ENCODE results near the gene SPAG6.

Gene SPAG6

DNA sequence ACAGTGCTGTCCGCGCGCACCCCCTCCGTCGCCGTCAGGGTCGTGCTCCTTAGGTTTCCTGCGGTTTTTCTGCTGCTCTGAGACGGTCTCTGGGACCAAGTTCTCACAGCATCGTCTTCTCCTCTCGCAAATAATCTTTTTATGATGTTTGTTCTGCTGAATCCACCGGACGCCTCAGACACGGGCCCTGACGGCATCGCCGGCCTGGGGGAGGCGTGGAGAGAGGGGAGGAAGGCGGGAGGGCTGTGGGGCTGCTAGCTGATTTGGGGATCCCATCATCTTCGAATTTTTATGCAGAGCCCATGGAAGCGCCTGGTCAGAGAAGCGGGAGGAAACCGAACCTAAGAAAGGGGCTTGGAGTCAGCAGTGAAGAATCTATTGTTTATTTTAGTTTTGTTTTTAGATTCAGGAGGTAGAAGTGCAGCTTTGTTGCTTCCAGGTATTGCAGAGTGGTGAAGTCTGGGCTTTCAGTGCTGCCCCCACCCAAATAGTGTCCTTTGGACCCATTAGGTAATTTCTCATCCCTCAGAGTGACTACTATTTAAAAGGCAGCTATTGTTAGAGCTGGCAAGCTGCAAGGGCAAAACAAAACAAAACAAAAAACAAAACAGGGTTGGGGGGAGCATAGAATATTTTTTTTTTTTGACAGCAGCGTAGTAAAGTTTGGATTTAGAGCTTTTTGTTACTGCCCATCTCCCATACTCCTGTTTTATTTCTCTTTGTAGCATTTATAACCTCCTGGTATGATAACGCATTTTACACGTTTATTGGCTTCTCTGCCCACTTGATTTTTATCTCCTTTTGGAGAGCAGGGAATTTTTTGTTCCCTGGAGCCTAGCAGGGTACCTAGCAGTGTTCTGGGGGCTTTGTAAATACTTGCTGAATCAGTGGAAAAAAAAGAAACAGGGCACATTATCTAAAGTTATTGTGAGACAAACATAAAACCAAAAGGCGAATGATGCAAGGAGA, 92.6 kb downstream of the SPAG6 start:
- peak; percentile 38 for DNase-seq

DNA sequence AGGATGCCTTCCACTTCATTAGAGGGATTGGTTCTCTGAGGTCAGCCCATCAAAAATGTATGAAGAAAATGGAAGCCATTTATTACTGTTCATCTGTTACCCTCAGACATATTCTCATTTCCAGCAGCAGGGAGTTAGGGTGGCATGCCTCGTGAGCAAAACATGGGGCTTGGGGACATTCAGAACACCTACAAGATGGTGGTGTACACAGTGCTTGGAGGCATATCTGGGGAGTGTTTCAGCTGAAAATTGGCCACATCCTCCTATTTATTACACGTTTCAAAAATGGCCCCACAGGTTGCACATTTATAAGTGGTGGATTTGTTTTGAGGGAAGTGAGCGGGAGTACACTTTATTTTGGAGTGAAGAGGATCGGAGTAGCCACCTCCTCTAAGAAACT, 93.4 kb downstream of the SPAG6 start:
- no peak for DNase-seq

DNA sequence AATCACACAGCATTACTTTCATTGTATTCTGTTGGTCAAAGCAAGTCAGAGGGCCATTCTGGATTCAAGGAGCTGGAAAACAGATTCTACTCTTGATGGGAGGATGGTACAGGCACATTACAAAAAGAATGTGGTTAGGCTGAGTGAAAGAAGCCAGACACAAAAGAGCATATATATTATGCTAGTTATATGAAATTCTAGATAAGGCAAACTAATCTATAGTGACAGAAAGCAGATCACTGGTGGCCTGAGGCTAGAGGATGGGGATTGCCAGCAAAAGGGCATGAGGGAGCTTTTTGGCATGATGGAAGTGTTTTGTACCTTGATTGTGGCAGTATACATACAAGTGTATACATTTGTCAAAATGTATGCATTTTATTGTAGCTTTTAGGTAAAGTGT, 96.8 kb downstream of the SPAG6 start:
- no peak for DNase-seq

DNA sequence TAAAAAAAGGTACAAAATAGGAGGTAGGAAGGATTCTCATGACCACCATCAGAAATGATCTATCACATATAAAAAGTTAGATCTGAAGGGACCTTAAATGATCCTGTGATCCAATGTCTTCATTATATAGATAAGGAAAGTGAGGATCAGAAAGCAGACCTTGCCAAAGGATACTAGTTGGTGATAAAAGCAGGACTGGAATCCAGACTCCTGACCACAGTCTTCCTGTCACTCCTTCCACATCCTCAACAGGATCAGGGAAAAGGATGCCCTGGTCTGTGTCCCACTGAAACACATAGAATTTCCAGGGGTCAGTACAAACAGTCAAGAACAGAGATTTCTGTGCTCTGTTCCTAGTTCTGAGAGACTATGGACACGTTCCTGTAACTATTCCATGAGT, 97.2 kb downstream of the SPAG6 start:
- no peak for DNase-seq

DNA sequence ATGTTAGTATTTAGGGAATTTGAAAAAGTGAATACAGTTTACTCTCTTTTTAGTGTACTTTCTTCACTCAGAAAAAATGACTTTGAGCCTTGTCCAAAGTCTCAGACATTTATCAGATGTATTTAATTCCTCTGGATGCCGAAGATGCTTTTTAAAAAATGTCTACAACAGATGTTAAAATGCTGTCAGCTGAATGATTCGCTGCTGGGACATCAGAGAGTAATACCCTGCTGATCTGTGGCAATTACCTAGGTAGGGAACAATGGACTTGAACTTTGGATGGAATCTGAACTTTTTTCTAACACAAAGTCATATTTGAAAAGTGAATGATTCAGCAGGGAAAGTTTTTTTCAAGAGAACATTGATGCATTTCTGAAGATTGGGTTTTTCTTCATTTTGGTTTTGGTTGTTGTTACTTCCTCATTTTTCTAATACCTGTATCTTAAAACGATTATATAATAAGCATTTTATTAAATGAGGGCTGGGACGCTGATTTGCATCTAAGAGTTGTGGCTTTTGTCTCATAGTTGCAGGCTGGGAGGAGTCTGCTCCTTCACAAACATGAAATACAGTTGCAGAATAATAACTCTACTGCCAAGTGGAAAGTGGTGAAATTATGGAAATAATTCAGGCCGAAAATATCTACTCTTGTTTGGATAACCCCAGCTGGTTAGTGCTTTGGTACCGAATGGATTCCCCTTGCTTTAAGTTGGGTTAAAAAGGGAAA, 98.0 kb downstream of the SPAG6 start:
- DNase-seq: peak; percentile 47

DNA sequence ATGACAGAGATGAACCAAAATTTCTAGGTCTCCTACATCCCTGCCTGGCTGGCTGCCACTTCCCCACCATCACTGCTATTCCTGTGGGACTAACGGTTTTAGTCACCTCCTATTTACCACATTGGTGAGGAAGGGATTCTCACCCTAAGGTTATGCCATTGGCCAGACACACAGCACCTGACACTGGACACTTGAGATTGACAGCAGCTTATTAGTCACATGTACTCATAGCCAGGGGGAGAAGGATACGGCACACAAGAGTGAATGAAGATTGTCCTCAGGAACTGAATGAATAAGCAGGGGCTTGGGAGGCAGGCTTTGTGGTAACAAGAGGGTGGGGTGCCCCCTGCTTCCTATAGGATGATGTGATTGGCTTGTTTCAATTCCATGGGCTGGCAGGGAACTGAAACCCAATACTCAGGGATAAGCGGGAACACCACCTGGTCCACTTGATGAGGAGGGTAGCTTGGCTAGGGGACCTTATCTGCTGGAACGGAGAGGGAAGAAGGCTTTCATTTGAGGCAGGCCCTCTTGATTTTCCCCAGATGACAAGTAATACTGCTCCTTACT, 99.0 kb downstream of the SPAG6 start:
- no peak for DNase-seq

DNA sequence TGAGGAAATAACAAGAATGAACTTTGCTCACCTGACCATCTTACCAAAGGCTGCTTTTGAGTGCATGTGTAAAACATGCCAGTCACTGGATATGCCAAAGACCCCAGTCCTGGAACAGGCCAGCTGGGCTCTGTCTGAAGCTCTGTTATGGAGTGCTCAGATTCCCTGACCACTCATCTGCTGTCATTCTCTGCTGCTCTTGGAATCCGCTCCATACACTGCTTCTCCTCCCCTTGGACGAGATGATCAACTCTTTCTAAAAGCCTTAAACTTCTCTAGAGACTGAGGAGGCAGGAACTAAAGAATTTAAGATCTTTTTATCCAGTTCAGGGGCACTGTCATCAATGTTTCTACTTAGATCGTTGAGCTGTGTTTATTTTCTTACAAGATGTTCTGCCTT, 100.2 kb downstream of the SPAG6 start:
- DNase-seq: no peak

DNA sequence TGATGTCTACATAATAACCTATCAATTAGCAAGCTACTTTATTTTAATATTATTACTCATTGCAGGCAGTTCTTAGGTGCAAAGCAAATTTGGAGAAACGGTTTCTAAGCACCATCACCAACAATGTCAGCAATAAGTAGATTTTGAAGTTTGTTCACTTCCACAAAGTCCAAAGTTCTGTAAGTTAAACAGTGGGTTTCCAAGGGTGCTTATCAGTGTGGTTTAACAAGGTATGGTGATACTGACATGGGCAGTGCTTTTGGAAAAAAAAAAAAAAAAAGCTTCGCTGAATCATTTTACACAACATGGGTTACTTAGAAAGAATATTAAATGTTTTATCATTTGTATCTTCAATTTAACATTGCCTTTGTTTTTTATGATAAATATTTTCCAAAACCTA, 101.8 kb downstream of the SPAG6 start:
- no peak for DNase-seq

DNA sequence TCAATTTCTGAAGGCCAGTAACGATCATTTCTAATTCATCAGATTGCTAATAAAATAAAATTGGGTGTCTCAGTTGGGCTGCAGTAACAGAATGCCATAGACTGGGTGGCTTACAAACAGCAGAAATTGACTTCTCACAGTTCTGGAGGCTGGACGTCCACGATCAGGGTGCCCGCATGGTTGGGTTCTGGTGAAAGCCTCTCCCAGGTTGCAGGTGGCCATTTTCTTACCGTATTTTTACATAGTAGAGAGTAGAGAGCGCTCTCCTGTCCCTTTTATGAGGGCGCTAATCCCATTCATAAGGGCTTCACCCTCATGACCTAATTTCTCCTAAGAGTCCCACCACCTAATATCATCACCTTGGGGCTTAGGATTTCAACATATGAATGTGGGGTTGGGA, 106.0 kb downstream of the SPAG6 start:
- no peak for DNase-seq

DNA sequence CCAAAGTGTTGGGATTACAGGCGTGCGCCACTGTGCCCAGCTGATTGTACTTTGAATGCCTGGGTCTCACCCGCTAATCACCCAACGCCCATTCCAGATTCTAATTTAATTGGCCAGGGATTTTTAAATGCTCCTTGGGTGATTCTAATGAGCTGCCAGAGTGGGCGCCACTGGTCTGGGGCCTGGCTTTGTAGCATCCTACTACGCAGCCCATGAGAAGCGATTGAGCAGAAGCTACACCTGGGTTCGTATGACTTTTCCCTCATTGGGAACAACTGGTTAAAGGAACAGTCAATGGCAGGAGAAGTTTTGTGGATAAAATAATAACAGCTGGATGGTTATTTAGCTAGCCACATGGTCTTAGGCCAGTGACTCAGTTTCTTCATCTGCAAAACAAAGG, 108.0 kb downstream of the SPAG6 start:
- no peak for DNase-seq

DNA sequence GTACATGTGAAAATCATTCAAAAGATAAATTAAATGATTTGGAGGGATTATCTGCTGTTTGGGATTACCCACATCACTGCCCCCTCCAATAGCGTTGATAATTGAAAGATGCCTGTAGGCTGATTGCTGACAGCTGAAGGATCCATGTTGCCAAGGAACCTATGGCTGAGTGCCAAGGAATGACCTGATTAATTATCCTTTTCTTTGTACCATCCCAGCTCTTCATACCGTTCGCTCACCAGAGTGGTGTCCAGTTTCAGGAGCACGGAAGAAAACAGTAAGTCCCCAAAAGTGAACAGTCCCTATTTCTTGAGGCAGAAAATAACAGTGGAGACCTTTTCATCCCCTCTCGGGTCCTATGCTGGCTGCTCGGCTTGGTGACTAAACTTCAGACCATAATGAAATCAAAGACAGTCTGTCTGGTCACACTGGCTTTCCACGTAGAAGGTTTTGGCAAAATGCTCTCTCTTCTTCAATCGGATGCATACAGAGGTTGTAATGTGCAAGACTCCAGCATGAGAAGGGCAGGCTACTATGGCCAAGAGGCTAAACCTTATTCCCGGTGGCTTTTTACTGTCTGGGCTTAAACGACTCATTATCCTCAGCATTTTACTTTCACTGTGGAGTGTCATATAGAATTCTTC, 108.8 kb downstream of the SPAG6 start:
- no peak for DNase-seq

DNA sequence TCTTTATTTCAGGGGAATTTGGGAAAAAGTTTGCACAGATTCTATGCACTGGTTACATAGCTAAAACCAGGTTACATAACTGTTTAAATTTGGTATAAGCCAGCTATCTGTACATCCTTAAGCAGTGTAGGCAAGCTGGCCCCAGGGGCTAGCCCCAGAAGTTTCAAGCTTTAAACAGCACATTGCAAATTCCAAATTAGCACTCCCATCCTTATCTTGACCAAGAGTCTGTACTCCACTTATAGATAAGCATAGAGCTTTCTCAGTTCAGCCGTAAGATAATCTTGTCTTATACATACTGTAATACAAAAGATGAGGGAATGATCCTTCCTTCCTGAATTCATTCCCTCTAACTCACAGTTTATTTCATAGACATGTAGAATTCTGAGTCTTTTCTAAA, 109.3 kb downstream of the SPAG6 start:
- DNase-seq: no peak

DNA sequence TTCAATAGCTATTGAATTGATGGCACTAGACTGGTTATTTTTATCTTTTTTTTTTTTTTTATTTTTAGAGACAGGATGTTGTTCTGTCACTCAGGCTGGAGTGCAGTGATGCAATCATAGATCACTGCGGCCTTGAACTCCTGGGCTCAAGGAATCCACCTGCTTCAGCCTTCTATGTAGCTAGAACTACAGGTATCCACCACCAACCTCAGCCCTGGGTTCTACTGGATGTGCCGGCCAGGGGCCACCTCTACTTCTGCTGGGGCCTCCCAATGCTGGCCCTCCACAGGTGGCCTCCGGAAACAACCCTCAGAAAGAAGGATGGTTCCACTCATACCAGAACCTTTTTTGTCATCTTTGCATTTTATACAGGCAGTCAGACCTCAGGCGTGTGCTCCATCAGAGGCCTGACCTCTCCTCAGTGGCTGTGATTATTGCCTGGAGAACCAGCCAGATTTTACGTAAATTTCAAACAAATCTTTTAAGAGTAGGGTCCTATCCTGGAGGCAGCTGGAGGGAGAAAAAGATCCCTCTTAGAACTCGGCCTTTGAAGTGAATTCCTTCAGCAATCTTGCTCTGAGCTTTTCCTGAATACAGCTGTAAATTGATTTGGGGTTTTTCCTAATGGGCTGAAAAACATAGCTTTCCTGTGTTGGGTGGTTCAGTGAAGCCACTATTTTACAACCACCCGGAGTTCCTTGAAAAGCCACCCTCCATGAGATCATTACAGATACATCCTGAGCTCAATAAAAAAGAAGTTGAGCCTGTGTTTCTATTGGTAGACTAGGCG, 110.0 kb downstream of the SPAG6 start:
- DNase-seq: no peak

DNA sequence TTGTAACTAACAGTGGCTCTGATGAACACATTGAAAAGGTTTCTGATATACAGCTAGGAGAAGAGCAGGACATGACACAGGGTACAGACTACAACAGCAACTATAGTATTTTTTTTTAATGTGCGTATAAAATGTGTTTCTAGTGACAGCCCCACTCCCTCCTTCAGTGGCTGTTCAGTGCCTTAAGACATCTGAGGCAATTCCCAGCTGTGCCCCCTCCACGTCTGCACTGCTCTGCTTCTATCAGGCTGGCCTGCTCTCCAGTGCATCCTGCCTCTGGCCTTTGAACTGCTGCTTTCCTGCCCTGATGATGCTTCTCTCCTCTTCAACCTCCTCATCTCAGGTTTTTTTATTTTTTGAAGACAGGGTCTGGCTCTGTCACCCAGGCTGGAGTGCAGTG, 111.2 kb downstream of the SPAG6 start:
- no peak for DNase-seq

DNA sequence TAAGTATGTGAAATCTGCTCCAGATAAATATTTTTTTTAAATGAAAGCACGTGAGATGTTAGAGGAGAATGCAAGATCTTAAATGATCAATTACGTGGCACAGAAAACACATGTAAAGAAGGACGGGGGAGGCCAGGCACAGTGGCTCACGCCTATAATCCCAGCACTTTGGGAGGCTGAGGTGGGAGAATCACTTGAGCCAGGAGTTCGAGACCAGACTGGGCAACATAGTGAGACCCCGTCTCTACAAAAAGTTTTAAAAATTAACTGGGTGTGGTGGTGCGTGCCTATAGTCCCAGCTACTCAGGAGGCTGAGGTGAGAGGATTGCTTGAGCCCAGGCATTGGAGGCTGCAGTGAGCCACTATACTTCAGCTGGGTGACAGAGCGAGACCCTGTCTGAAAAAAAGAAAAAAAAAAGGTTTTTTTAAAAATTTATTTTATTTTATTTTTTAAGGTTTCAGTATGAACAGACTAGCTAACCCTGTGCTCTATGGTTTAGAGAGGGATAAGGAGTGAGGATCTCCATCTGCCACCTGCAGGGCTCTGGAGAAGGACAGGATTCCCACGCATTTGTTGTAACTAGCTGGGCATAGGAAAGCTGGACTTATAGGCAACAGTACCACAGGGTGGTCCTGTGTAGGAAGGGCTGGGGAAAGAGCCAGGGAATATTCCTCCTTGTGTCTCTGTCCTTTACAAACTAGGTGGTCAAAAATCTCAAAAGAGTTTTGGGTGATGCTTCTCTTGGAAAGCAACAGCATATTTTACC, 113.2 kb downstream of the SPAG6 start:
- no peak for DNase-seq

DNA sequence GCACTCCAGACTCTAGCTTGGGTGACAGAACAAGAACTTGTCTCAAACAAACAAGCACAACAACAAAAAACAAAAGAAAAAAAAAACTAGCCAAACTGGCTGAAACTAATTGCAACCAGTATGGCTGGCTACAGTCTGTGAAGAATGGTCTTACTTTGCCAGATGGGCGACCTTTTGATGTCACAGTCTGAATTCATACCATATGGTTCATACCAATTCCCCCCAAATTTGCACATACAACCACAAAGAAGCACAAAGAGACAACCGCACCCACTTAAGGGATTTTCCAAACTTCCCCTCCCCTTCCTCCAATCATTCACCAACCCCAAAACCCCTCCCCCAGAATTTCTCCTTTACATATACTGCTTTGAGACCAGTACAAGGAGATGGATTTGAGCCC, 114.2 kb downstream of the SPAG6 start:
- DNase-seq: no peak

DNA sequence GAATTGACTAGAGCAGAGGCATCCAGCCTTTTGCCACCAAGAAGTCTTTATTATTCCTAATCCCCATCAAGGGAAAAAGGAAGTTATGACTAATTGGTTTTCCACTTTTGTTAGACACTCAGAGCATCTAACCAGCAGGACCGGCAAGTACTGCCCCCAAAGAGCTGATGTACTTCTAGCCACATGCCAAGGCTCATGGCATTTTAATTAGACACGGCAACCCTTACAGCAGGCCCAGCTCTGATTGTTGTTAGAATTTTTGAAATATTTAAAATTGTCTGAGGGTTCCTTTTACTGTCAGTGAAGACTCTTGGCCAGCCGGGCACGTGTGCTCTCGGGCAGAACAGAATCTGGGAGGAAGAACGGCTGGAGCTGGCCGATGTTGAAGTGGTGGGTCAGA, 114.8 kb downstream of the SPAG6 start:
- DNase-seq: no peak

DNA sequence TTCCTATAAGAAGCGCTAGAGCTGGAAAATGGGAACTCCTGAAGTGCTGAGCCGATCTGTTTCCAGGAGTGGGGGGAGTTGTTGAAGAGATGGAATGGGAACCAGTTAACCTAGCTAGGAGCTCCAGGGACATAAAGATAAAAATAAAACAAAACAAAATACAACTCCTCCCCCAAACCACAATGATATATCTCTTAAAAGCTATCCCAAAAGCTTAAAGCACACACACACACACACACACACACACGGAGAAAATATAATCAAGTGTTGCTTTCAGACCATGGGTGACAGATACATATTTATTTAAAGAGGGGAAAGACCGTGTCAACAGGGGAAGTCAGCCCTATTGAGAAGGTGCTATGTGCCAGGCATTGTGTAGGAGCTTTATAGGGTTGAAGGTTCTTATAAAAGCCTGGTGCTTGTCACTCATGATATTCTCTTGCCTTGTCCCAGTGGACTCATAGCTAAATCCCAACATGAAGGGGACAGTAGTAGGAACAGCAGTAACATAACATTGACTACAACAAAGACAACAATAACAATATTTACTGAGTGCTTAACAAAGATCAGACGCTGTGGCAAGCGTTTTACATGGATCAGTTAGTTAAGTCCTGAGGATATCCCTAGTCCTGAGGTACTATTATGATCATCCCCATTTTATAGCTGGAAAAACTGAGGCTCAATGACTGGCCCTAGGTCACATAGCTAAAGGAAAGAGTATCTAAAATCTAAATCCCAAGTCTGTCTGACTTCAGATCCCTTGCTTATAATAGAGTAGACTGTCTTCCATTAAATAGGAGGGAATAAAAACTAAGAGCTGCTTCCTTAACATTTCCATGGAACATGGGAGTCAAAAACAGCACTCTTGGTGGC, 115.5 kb downstream of the SPAG6 start:
- DNase-seq: no peak

DNA sequence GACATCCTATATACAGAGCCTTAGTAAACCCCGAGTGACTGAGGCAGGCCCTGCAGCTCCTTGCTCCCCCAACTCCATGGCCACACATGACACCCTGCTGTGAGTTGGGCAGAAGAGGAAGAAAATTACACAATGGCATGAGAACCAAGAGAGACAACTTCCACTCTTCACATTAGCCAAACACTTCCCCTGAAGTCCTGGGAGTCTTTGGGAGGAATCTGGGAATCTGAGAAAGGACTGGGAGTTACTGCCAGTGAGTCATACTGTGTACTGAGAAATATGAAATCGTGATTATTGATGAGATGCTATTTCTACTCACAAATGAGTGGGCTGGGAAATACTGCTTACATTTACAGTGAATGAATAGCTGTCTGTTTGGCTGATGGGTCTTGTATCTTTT, 116.6 kb downstream of the SPAG6 start:
- DNase-seq: peak; percentile 51

DNA sequence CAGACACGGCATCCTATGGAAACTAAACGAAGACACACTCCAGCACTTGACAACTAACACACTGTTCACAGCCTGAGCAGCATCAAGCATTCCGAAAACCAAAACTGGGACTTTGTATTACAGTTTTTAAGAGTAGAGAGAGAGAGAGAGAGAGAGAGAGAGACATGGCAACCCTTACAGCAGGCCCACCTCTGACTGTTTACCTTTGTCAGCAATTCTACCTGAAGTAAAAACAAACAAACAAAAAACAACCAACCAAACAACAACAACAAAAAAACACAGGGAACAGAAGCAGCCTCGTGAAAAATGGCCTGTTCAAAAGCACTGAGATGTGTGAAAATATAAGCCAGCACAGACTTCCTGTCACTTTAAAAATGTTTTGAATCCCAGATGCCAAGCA, 118.0 kb downstream of the SPAG6 start:
- no peak for DNase-seq

Measured in fibroblast of skin of right biceps (primary cell).